ENCODE results near the gene GNAI3.

The GNAI3 gene

DNA sequence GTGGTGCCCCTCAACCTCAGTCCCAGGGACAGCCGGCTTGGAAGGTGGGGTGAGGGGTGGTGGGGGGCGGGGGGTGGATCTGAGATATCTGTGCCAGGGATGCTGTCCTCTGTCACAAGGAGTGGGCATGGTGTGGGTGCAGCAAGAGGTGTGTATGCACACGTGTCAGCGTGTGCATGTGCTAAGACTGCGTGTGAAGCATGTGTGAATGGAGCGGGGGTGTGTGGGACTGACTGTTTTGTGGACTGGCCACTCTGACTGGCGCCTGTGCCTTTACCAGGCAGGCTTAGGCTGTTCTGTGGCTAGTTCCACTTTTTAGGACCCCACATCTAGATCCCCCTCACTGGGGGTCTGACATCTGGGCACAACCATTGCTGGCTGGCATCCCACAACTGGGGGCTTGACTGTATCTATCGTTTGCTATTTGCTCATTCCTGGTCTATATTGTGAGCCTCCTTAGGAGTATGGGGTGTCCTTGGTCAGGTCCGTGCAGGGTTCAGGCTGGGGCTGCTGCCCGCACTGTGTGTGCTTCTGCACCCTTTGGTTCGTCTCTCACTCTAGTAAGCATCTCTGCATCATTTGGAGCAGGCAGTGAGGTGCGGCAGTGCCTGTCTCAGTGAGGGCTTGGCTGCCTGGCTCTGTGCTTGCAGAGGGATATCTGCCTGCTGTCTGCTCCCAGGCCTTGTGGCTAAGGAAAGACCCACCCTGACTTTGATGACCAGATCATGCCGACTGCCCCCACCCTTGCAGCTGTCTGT lies 73.1 kb downstream of the GNAI3 start:
- TF ChIP-seq TARDBP (IDR thresholded peaks at IDR 0.05) = no peak
- no peak for TF ChIP-seq NFRKB (IDR thresholded peaks at IDR 0.05)
- no peak for TF ChIP-seq CTBP1 (IDR thresholded peaks at IDR 0.05; ENCODE audit: borderline replicate concordance)
- no peak for TF ChIP-seq SUZ12 (IDR thresholded peaks at IDR 0.05)
- no peak for TF ChIP-seq HDGF (IDR thresholded peaks at IDR 0.05; ENCODE audit: borderline replicate concordance)
- TF ChIP-seq SP1 (IDR thresholded peaks at IDR 0.05) = no peak
- TF ChIP-seq, protein P1, sequence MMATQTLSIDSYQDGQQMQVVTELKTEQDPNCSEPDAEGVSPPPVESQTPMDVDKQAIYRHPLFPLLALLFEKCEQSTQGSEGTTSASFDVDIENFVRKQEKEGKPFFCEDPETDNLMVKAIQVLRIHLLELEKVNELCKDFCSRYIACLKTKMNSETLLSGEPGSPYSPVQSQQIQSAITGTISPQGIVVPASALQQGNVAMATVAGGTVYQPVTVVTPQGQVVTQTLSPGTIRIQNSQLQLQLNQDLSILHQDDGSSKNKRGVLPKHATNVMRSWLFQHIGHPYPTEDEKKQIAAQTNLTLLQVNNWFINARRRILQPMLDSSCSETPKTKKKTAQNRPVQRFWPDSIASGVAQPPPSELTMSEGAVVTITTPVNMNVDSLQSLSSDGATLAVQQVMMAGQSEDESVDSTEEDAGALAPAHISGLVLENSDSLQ (IDR thresholded peaks at IDR 0.05) = no peak
- no peak for TF ChIP-seq FOXA1 (IDR thresholded peaks at IDR 0.05)
- no peak for TF ChIP-seq L3MBTL2 (conservative IDR thresholded peaks at IDR 0.05)
- no peak for TF ChIP-seq FOXK2 (IDR thresholded peaks at IDR 0.05)
- no peak for DNase-seq (ENCODE audit: extremely low spot score)
- POLR2A ChIA-PET = no interaction called here
- CTCF ChIA-PET = no interaction called here

DNA sequence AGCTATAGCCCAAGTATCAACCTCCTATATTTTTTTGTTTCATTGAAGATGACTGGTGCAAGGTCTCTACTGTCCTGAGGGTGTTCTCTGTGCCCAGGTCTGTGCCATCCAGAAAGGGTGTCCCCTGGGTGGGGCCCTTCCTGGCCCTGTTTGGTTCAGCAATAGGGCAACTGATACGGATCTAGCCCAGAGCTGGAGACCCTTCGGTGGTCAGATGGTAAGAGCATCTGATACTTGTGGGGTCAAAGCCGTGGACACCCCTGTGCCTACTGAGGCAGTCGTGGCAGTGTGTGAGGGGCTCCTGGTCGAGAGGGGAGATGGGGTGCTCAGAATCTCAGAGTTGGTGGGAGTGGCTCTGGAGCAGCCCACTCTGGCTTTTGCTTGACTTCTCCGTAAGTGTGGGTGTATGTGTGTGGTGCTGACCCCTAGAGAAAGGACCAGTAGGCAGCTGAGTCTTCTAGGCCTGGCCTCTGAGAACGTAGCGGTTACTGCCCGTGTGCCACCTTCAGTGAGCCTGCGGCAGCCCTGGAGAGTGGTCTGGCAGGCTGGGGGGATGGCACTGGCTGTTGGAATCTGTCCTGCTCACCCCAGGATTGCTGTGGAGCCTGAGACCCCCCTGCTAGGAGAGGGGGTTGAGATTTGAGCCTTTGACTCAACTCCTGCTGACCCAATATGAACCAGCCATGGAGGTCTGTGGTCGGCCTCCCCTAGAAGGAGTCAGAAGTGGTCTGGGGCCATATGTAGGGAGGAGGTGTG lies 73.9 kb downstream of the GNAI3 start:
- ChIA-PET POLR2A (interaction anchor here (0.6 to 2.0 kb wide), 2 partner anchors 74 kb away, joined by 3 to 11 read pairs; partner anchors contain the start of gene GNAI3), CTCF (no interaction called here)
- TF ChIP-seq BHLHE40 (IDR thresholded peaks at IDR 0.05; ENCODE audit: borderline replicate concordance) (no peak), TARDBP (IDR thresholded peaks at IDR 0.05) (no peak), FOXA1 (IDR thresholded peaks at IDR 0.05) (no peak), LEF1 (IDR thresholded peaks at IDR 0.05; ENCODE audit: borderline replicate concordance) (no peak), HDGF (IDR thresholded peaks at IDR 0.05; ENCODE audit: borderline replicate concordance) (no peak), ARNT (IDR thresholded peaks at IDR 0.05) (no peak), FOXM1 (IDR thresholded peaks at IDR 0.05; ENCODE audit: borderline replicate concordance) (no peak), ZNF384 (IDR thresholded peaks at IDR 0.05) (no peak)

DNA sequence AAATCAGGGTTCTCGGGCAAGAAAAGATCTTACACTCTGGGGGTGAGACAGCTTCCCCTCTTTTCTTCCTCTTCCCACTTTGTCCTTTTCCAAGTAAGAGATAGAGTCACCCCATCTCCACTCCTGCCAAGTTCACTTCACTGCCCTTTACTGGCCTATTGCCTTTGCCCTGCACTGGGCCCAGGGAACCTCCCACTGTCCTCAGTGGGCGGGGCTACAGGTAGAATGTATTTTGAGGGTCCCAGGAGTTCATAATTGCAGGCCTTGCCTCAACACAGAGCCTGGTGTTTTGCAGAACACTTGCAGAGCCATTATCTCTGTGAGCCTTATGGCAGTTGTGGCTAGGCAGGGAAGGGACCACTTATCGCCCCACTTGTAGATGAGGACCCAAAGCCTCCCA lies 74.5 kb downstream of the GNAI3 start:
- ChIA-PET POLR2A (interaction anchor here (2.0 kb wide), 1 partner anchor 75 kb away, joined by 11 read pairs; the partner anchor contains the start of gene GNAI3), CTCF (interaction anchor here (1.5 kb wide), 1 partner anchor 17 kb away, joined by 5 read pairs; no protein-coding TSS in a partner anchor)
- no peak for TF ChIP-seq LEF1 (IDR thresholded peaks at IDR 0.05; ENCODE audit: borderline replicate concordance)
- no peak for TF ChIP-seq HDGF (IDR thresholded peaks at IDR 0.05; ENCODE audit: borderline replicate concordance)
- no peak for DNase-seq (ENCODE audit: extremely low spot score)

More for the DNA sequence above, 73.9 kb downstream of the GNAI3 start:
- no peak for DNase-seq (ENCODE audit: extremely low spot score)

GRCh38 chr1:109623601-109624161 lies 75.3 kb downstream of the GNAI3 start:
- TF ChIP-seq FOXK2 (IDR thresholded peaks at IDR 0.05) (no peak), TARDBP (IDR thresholded peaks at IDR 0.05) (no peak), SUZ12 (IDR thresholded peaks at IDR 0.05) (no peak), SP1 (IDR thresholded peaks at IDR 0.05) (no peak), FOXA1 (IDR thresholded peaks at IDR 0.05) (no peak), NFRKB (IDR thresholded peaks at IDR 0.05) (no peak), ELF4 (IDR thresholded peaks at IDR 0.05) (no peak), LEF1 (IDR thresholded peaks at IDR 0.05; ENCODE audit: borderline replicate concordance) (no peak), L3MBTL2 (conservative IDR thresholded peaks at IDR 0.05) (no peak), HDGF (IDR thresholded peaks at IDR 0.05; ENCODE audit: borderline replicate concordance) (no peak), BHLHE40 (IDR thresholded peaks at IDR 0.05; ENCODE audit: borderline replicate concordance) (no peak), CTBP1 (IDR thresholded peaks at IDR 0.05; ENCODE audit: borderline replicate concordance) (no peak), ARNT (IDR thresholded peaks at IDR 0.05) (no peak), ZNF384 (IDR thresholded peaks at IDR 0.05) (no peak), FOXM1 (IDR thresholded peaks at IDR 0.05; ENCODE audit: borderline replicate concordance) (no peak)
- TF ChIP-seq, protein P1 (IDR thresholded peaks at IDR 0.05) = no peak

DNA sequence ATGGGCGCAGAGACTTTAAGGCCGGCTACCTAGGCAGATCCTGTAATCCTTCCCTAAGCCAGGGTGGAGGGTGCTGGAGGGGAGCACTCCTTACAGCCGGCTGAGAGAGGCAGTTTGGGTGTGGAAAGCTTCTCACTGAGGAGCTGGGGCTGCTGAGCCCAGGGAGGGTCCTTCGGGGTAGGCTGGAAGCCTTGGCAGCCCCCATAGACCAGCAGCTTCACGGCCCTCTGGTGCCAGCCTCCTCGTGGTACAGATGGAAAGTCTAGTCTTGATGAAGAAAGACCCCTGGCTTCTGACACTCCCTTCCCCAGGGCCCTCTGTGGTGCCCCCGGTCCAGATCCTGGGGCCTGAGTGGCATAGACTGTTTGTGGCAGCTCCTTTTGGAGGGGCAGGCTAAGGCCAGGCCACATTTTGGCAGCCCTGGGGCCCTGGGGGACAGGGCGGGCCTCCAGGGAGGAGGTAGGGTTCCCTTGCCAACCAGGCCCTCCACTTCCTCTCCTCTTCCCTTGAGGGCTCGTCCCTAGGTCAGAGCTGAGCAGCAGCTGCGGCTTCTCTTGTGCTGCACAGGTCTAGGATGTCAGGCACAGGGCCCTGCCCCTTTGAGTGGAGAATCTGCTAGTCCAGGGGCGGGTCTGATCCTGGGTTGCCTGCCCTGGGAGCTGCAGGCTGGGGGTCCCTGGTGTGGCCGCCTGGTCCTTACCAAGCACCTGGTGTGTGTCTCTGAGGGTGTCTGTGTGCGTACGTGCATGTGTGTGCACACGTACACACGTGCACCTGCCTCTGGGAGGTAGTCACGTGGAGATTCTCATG lies 76.0 kb downstream of the GNAI3 start:
- no peak for DNase-seq (ENCODE audit: extremely low spot score)
- ChIA-PET CTCF (interaction anchor here (1.5 kb wide), 1 partner anchor 16 kb away, joined by 5 read pairs; no protein-coding TSS in a partner anchor), POLR2A (interaction anchor here (2.0 kb wide), 1 partner anchor 76 kb away, joined by 11 read pairs; the partner anchor contains the start of gene GNAI3)
- TF ChIP-seq ARNT (IDR thresholded peaks at IDR 0.05) (no peak), FOXM1 (IDR thresholded peaks at IDR 0.05; ENCODE audit: borderline replicate concordance) (no peak), SP1 (IDR thresholded peaks at IDR 0.05) (no peak)

More at GRCh38 chr1:109623601-109624161, 75.3 kb downstream of the GNAI3 start:
- no peak for DNase-seq (ENCODE audit: extremely low spot score)
- POLR2A ChIA-PET = interaction anchor here (2.0 kb wide), 1 partner anchor 75 kb away, joined by 11 read pairs; the partner anchor contains the start of gene GNAI3
- CTCF ChIA-PET = interaction anchor here (1.5 kb wide), 1 partner anchor 16 kb away, joined by 5 read pairs; no protein-coding TSS in a partner anchor

DNA sequence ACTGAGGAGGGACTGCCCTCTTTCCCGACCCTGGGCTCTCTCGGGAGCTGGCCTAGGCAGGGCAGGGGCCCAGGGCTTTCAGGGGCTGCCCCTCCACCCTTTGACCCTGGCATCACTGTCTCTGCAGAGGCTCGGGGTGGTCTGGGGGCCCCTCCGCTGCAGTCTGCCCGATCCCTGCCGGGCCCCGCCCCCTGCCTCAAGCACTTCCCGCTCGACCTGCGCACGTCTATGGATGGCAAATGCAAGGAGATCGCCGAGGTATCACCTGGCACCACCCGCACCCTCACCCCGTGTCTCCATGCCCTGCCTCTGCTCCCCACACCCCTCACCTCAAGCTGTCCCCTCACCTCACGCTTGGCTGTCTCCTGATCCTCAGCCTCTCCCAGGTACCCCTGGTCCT lies 76.8 kb downstream of the GNAI3 start:
- DNase-seq (ENCODE audit: extremely low spot score) = no peak
- ChIA-PET POLR2A (interaction anchor here (0.6 kb wide), 1 partner anchor 175 kb away, joined by 3 read pairs; no protein-coding TSS in a partner anchor), CTCF (interaction anchor here (0.7 to 1.1 kb wide), 2 partner anchors 13 to 79 kb away, joined by 3 to 4 read pairs; no protein-coding TSS in a partner anchor)

More for the DNA sequence above, 76.8 kb downstream of the GNAI3 start:
- TF ChIP-seq LEF1 (IDR thresholded peaks at IDR 0.05; ENCODE audit: borderline replicate concordance) = no peak
- TF ChIP-seq, protein P1 (IDR thresholded peaks at IDR 0.05) = no peak
- no peak for TF ChIP-seq BHLHE40 (IDR thresholded peaks at IDR 0.05; ENCODE audit: borderline replicate concordance)
- no peak for TF ChIP-seq ZNF384 (IDR thresholded peaks at IDR 0.05)
- no peak for TF ChIP-seq TARDBP (IDR thresholded peaks at IDR 0.05)
- TF ChIP-seq SP1 (IDR thresholded peaks at IDR 0.05) = no peak
- TF ChIP-seq NFRKB (IDR thresholded peaks at IDR 0.05) = no peak
- no peak for TF ChIP-seq CTBP1 (IDR thresholded peaks at IDR 0.05; ENCODE audit: borderline replicate concordance)
